GM19438 (cell line): ENCODE data around the gene CDH13.

Experiments
- ATAC-seq: cut with Tn5 transposase; IDR thresholded peaks from one replicate; pipeline ENCODE4 v1.9.1; 2021; ENCODE audit warnings: low read depth; ENCODE audit not compliant: unreplicated experiment

CDH13 gene

DNA sequence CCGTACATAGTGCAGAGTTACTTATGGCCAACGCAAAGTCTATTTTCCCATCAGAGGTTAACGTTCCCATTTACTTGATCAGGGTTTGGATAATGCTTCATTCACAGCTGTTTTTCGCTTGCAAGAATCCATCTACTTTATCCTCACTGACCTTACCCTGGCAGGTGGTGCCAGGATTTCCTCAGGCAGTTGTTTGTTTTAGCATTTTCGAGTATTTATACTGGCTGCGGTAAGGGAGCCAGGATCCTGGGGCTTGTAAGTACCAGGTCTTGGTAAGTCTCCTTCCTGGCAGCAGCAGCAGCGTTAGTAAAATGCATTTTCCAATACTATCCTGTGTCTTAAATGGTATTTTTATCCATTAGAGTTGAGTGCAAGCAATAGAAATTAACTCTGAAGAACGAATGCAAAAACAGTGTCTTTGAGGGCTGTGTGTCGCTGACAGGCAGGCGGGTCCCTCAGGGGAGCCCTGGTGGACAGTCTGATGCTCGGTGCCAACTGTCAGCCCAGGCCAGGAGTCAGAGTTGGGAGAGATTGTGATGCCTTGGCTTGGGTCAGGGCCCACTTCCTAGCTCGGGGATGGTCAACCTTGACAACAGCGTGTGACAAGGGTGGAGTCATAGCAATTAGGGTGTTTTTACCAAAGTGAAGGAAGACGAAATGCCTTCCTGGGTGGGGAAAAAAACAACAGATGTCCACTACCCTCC lies 1088.6 kb downstream of the CDH13 start:
- no peak for ATAC-seq

DNA sequence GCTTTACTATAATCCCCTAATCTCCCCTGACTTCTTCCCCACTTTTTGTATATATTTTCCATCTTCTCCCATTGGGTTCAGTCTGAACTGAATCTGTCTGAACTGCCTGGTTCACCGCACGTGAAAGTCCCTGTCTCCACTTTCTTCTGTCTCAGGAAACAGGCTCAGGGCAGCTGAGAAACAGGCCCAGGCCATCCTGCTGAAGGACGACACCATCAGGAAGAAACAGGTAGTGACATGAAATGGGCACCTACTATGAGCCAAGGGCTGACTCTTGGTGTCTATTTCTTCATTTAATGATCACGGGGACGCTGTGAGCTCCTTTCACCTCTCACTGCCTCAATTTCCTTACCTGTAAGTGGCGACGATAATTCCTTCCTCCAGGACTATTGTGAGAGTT lies 1090.5 kb downstream of the CDH13 start:
- no peak for ATAC-seq

DNA sequence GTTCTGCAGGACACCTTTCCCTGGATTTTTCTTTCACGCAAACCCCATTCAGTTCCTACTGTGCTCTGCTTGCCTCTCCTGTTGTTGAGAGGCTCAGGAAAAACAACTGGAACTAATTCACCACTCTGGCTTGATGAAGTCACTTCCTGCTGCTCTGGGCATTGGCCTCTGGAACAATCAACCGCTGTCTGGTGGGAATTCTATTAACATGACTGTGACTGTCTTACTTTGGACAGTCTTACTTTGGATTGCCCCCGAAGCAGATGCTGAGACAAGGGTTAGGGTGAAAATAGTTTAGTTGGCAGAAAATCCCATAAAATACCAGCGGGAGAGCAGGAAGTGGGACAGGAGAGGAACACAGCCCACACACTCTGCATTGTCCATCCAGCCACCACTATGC lies 1091.0 kb downstream of the CDH13 start:
- ATAC-seq: no peak

DNA sequence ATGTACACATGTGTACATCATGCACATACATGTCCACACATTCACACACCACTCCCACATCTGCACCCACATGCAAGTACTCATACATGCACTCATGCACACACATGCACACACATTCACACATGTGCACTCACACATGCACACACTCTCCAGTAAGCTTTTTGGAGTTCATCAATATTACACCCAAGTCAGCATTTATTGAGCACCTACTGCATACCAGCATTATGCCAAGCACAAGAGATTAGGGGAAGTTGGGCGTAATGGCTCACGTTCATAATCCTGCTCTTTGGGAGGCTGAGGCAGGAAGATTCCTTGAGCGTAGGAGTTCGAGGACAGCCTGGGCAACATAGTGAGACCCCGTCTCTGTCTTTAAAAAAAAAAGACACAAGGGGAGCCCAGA lies 1093.4 kb downstream of the CDH13 start:
- no peak for ATAC-seq

DNA sequence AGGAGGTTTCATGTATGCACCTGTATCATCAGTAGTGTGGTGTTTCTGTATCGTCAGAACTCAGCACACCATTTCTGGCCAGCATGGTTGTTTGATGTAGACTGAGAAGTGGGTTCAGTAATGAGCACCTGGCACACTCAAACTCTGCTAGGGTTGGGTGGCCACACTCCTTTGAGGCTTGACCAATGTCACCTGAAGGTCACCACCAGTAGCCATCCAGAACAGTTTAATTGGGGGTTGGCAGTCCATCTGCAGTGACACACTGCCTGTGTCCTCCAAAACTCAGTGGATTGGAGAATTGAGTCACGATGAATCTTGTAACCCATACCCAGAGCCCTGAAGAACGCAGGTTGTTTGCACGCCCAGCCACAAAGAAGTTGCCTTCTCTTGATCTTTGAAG lies 1094.2 kb downstream of the CDH13 start:
- ATAC-seq: no peak

DNA sequence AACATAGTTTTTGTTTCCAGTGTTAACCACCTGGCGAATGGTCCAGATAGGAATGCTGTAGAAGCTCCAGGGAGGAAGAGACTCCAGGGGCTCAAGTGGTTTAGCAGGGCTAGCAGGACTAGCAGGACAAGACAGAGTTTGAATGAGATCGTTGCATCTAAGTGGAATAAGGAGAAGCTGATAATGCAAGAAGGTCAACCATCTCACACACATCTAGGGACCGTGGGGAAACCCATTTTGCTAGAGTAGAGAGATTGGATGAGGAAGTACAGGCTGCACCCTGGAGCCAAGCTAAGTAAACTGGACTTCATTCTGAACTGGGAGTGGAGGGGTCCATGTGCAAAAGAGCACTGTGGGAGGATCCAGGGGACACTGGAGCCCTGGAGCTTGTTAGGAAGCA lies 1094.9 kb downstream of the CDH13 start:
- ATAC-seq: no peak

DNA sequence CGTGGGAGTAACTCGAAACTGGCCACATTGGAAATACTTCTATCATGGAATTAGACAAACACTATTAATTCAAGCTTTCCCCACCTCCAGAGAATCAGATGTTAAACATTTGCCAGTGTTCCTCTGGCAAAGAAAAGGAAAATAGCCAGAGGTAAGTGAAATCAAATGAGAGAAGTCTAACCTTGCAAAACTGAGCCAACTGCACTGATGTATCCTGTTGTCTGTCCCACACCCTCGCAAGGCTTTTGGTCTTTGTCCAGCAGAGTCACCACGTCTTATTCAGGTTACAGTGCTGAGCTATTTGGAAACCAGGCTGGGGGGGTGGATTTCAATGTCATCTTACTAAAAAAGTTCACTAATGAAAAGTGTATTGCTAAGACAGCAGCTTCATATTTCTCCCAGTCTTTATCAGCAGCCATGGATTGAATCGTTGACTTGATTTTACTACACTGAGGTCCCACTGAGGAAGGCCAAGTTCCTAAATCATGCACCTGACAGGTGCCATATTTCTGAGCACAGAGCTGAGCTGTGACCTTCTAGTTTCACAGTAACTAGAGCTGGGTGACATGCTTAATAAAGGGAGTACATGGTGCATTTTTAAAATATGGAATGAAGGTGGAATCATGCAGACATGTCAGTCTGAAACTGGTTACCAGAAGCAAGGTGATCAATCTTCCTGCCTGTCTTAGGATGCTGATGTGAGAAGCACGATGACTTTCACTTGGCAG lies 1095.9 kb downstream of the CDH13 start:
- ATAC-seq: no peak

DNA sequence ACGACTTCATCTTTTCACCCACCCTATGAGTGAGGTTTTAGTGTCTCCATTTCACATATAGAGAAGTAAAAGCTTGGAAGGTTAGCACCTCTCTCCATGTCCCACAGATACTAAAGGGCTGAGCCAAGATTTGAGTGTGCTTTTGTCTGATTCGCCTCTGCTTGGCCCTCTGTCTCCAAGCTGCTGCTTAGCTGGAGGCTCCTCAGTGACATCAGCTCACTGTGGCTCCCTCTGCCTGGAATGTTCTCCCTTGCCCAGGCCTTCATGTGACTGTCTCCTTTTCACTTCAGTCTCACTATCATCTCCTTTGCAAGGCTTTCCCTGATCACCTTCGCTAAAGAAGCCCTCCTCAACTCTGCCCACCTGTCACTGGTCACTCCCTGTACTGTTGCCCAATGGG lies 1096.5 kb downstream of the CDH13 start:
- no peak for ATAC-seq

DNA sequence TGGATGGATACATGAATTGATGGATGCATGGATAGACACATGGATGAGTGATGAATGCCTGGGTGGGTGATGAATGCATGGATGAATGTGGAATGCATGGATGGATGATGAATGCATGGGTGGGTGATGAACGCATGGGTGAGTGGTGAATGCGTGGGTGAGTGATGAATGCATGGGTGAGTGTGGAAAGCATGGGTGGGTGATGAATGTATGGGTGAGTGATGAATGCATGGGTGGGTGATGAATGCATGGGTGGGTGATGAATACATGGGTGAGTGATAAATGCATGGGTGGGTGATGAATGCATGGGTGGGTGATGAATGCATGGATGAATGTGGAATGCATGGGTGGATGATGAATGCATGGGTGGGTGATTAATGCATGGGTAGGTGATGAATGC lies 1097.1 kb downstream of the CDH13 start:
- ATAC-seq: no peak

DNA sequence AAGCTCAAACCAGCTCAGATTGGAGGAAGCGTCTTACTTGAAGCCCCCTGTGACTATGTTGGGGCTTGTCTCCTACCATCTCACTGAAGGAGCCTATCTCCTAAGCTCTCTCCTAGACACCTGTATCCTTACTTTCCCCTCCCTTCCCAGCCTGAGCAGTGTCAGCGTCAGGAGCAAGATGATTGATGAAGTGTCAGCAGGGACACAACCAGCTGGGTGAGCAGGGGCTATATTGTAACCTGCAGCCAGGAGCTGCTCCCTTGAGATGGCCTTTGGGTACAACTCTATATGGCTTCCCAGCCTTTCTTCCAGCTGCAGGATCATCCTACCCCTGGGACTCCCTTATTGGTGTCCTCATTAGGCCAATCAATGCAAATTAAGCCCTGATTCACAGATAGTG lies 1097.8 kb downstream of the CDH13 start:
- no peak for ATAC-seq

DNA sequence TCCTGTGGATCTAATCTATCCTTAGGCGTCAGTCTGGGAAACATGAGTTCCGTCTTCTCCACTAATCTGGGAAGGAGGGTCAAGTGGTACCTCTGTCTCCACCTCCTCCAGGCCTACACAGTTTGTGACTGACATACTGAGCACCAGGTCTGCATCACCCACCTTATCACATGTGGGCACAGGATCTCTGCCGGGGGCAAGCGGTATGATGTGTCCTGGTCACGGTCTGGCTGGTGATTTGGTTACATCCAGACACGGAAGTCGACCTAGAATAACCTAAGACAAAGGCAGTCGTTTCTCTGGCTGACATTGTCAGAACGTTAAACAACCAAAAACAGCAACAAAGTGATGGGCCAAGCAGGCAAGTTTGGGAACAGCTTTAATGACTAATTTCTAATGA lies 1098.5 kb downstream of the CDH13 start:
- no peak for ATAC-seq

DNA sequence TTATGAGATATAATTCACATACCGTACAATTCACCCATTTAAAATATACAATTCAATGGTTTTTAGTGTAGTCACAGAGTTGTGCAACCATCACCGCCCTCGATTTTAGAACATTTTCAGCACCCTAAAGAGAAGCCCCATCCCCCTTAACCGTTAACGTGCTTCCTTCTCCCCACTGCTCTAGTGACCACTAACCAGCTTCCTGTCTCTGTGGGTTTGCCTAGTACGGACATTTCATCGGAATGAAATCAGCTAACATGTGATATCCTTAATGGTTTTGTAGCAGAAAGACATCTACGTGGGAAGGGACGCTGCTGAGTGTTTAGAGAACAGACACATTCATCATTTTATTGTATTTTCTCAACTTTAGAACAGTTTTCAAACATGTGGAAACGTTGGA lies 1100.2 kb downstream of the CDH13 start:
- ATAC-seq: no peak

DNA sequence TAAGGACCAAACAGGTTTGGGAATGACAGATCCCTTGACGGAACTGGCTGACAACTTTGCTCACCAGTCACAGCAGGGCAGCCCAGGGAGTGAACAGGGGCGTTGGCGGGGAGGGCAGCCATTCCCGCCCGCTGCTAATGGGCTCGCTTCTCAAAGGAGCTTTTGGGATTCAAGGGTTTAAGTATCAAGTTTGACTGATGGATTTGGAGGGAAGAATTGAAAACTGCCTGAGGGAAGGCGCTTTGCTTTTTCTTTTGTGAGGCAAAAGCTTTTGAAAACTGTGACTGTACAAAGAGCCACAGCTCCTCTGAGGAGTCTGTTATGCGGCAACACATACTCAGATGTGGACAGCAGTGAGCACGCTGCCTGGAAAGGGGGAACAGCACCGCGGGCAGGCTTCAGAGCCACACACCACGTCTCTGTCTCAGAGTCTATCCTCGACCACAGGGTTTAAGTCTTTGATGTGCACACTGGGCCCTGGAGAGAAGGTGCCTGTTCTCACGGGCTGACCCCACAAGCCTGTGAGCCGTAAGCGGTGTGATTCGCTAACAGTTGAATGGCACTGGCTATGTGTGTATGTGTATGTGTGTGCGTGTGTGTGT lies 1101.1 kb downstream of the CDH13 start:
- ATAC-seq: no peak

DNA sequence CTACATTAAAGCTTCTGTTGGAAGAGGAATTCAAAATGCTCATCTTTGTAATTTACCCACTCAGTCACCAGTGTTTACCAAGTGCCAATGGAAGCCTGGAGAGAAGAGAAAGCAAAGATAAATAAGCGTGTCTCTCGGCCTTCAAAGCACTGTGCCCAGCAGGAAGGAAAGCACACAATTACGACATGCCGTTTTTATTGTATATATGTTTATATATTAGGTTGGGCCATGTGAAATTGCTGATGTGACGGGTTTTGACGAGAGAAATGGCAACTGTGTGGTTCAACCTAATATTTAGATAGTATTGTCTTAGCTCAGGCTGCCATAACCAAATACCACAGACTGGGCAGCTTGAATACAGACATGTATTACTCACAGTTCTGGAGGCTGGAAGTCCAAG lies 1101.7 kb downstream of the CDH13 start:
- ATAC-seq: no peak

DNA sequence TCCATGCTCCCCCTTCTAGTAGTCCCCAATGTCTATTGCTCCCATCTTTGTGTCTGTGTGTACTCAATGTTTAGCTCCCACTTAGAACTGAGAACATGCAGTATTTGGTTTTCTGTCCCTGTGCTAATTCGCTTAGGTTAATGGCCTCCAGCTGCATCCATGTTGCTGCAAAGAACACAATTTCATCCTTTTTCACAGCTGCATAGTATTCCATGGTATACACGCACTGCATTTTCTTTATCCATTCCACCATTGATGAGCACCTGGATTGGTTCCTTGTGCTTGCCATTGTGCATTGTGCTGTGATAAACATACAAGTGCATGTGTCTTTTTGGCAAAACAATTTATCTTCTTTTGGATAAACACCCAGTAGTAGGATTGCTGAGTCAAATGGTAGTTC lies 1104.0 kb downstream of the CDH13 start:
- no peak for ATAC-seq

DNA sequence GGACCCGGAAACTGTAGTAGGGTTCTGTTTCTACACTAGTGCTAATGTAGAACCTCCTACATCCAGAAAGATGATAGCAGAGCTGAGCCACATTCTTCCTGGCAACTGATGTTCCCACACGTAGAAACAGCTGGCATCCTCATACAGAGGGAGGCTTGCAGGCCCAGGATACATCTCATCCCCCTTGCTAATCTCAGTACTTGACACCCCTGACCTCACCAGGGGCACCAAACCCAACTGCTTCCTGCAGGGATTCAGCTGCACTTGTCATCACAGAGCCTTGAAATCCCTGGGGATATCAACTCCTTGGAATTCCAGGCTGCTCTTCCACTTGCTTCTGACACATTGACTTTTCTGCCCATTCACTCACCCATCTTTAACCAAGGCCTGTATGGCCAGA lies 1105.8 kb downstream of the CDH13 start:
- ATAC-seq: no peak

DNA sequence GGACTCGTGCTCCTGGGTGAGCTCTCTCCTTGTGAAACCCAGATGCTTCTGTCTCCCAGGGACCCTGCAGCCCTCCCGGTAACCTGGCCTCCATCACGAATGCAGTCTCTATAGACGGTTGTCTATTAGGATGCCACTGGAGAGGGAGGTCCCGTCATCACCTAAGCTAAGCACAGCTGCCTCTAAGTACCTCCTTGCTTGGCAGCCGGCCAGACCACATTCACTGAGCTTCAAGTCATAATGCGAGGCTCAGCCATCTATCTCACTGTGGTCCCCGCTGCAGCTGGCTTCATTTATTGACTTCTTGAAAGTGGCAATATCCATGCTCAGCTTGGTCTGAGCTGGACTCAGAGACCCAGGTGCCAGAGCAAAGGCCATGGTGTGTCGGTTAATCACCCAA lies 1106.5 kb downstream of the CDH13 start:
- no peak for ATAC-seq

DNA sequence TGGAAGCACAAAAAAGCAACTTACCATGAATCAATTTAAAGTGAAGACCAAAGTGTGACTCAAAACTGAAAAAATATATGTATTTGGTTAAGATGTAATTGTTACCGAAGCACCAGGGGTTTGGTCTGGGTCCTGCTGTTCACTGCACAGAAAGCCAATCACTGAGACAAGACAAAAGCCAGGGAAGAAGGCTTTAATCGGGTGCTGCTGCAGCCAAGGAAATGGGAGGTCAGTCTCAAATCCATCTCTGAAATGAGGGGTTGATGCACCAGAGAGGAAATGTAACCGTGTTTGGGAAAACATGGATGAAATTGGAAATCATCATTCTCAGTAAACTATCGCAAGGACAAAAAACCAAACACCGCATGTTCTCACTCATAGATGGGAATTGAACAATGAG lies 1107.4 kb downstream of the CDH13 start:
- ATAC-seq: no peak

DNA sequence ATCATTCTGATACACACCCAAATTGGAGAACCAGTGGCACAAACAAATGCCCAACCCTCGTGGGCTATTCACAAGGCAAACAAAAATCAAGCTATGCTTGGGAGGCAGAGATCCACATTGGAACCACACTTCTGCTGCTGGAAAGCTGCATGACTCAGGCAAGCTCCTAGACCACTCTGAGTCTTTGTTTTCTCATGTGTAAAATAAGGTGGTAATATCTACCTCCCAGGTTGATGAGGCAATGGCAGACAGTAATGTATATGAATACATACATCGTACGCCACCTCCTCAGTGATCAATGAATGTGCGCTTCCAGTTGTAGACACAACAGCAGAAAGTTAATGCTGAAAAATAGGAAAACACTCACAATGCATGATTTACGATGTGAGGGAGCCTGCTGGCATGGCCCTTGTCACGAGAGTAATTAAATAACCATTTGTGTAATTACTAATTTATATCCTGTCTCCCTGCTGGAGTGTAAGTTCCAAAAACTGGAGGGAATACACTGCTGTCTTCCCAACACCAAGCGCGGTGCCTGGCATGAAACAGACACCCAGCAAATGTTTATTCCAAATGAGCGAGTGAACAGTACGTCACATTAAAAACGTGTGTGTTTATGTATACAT lies 1111.1 kb downstream of the CDH13 start:
- no peak for ATAC-seq

DNA sequence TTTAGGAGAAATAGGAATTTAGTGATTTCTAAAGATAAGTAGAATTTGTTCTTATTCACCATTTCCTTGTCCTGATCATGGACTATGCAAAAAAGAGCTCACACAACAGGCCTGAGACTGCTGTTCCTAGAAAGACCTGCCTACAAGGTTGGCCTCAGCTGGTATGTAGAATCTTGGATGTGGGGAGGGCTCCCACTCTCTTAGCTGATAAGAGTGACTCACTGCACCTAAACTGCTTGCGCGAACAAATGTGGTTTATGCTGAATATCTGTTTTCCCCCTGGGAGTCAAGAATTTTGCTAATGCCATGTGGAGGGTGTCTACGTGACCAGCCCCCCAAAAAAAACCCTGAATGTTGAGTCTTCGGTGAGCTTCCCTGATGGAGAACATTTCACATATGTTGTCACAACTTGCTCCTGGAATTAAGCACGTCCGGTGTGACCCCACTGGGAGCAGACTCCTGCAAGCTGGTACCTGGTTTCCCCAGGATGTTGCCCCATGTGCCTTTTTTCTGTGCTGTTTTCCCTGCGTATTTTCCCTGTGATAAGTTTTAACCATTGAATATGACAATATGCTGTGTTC lies 1112.2 kb downstream of the CDH13 start:
- ATAC-seq: no peak
